Stomach smooth muscle (tissue), 2 donors: ENCODE measurements around the gene QPCT.
"Not testable (repeated sequence)": the region's sequence is repeated elsewhere in the genome, so short reads cannot be mapped to it uniquely, and the experiment has no call there.

ENCODE experiments used
- H3K27ac ChIP-seq: one replicate; pipeline ENCODE4 v1.7.0; 2013; ENCODE audit warnings: mild to moderate bottlenecking, low read length, inconsistent platforms
- H3K27me3 ChIP-seq, 2 donors: one replicate each; pipeline ENCODE4 v1.7.0; 2013; ENCODE audit warnings: low read length in 2 of 2; ENCODE audit not compliant: insufficient read depth in 2 of 2, control insufficient read depth in 1 of 2
- H3K36me3 ChIP-seq, 2 donors: one replicate each; pipeline ENCODE4 v1.7.0; 2013; ENCODE audit warnings: low read length in 2 of 2; ENCODE audit not compliant: control insufficient read depth in 2 of 2, insufficient read depth in 2 of 2
- H3K4me1 ChIP-seq: one replicate; pipeline ENCODE4 v1.7.0; 2013; ENCODE audit warnings: low read length; ENCODE audit not compliant: control insufficient read depth, insufficient read depth
- H3K4me3 ChIP-seq, 2 donors: one replicate each; pipeline ENCODE4 v1.7.0; 2013; ENCODE audit warnings: low read length in 2 of 2
- H3K9ac ChIP-seq, 2 donors: one replicate each; pipeline ENCODE4 v1.7.0; 2013; ENCODE audit warnings: low read length in 2 of 2, mild to moderate bottlenecking in 1 of 2
- H3K9me3 ChIP-seq, 2 donors: one replicate each; pipeline ENCODE4 v1.7.0; 2013; ENCODE audit warnings: low read length in 2 of 2; ENCODE audit not compliant: control insufficient read depth in 2 of 2
- donor health status: healthy.
- donor health status: Pancreatic carcinoma.

QPCT gene

DNA sequence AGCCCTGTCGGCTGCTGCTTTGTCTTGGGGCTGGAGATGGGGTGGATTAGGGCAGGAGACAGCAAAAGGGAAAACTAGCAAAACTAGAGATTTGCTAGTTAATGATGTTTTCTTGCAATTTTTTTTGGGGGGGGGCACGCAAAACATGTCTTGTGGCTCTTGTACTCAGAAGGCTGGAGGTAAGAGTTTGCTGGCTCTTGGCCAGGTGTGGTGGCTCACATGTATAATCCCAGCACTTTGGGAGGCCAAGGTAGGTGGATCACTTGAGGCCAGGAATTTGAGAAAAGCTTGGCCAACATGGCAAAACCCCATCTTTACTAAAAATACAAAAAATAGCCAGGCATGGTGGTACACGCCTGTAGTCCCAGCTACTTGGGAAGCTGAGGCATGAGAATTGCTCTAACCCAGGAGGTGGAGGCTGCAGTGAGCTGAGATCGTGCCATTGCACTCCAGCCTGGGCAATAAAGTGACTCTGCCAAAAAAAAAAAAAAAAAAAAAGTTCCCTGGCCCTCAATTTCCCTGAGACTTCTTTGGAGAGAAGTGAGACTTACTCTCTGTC, 69.6 kb downstream of the QPCT start:
- H3K9ac ChIP-seq, H3K27me3 ChIP-seq, H3K9me3 ChIP-seq, H3K4me3 ChIP-seq, H3K36me3 ChIP-seq: not testable (repeated sequence)
- Histone ChIP-seq H3K27ac (peak overlapping the region; percentile 49), H3K4me1 (peaks cover 11% of the 10 kb centered on the region)

- Histone ChIP-seq H3K4me1 (peaks cover 11% of the 10 kb centered on the region), H3K9ac (no peak overlapping the region), H3K4me3 (peak overlapping the region in 1 of 2 donors; percentile 47), H3K27ac (no peak overlapping the region), H3K36me3 (no peaks in the 10 kb centered on the region), H3K9me3 (no peaks in the 10 kb centered on the region), H3K27me3 (no peaks in the 10 kb centered on the region)
Observed at GRCh38 chr2:37414470-37414949, 70.1 kb downstream of the QPCT start.

- no peak overlapping the region for H3K27ac ChIP-seq
Observed at GRCh38 chr2:37415128-37415820, 70.8 kb downstream of the QPCT start.

GRCh38 chr2:37417321-37417720, 72.9 kb downstream of the QPCT start:
- Histone ChIP-seq H3K9ac (no peak overlapping the region), H3K27ac (no peak overlapping the region), H3K36me3 (no peaks in the 10 kb centered on the region), H3K4me1 (peaks cover 11% of the 10 kb centered on the region), H3K27me3 (no peaks in the 10 kb centered on the region), H3K4me3 (no peak overlapping the region), H3K9me3 (no peaks in the 10 kb centered on the region)

More at GRCh38 chr2:37415128-37415820, 70.8 kb downstream of the QPCT start:
- no peaks in the 10 kb centered on the region for H3K27me3 ChIP-seq
- no peaks in the 10 kb centered on the region for H3K36me3 ChIP-seq
- H3K9ac ChIP-seq = no peak overlapping the region
- H3K9me3 ChIP-seq = no peaks in the 10 kb centered on the region
- no peak overlapping the region for H3K4me3 ChIP-seq
- H3K4me1 ChIP-seq = peaks cover 11% of the 10 kb centered on the region

DNA sequence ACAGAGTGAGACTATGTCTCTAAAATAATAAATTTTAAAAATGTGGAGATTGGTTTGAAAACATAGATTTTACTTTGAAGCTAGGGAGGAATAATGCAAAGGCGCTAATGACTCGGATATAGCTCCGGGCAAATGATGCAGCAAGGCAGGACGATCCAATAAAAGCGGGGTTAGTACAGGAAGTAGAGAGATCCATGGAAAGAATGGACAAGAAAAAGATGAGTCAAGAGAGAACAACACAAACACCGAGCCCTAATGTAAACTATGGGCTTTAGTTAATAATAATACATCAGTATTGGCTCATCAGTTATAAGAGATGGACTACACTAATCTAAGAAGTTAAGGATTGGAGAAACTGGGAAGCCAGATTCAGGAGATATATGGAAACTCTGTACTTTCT, 74.5 kb downstream of the QPCT start:
- H3K27me3 ChIP-seq = no peaks in the 10 kb centered on the region
- no peak overlapping the region for H3K27ac ChIP-seq

GRCh38 chr2:37421686-37422085, 77.3 kb downstream of the QPCT start:
- no peak overlapping the region for H3K9ac ChIP-seq
- H3K27ac ChIP-seq = no peak overlapping the region

More for the DNA sequence above, 74.5 kb downstream of the QPCT start:
- Histone ChIP-seq H3K4me1 (peaks cover 4% of the 10 kb centered on the region), H3K9me3 (no peaks in the 10 kb centered on the region), H3K4me3 (no peak overlapping the region), H3K9ac (no peak overlapping the region), H3K36me3 (no peaks in the 10 kb centered on the region)

GRCh38 chr2:37422816-37423215, 78.4 kb downstream of the QPCT start:
- Histone ChIP-seq H3K27me3 (no peaks in the 10 kb centered on the region), H3K4me3 (no peak overlapping the region), H3K9ac (no peak overlapping the region), H3K4me1 (no peaks in the 10 kb centered on the region), H3K27ac (no peak overlapping the region), H3K9me3 (no peaks in the 10 kb centered on the region), H3K36me3 (no peaks in the 10 kb centered on the region)

More at GRCh38 chr2:37421686-37422085, 77.3 kb downstream of the QPCT start:
- Histone ChIP-seq H3K36me3 (no peaks in the 10 kb centered on the region), H3K4me1 (no peaks in the 10 kb centered on the region), H3K9me3 (no peaks in the 10 kb centered on the region), H3K4me3 (no peak overlapping the region), H3K27me3 (no peaks in the 10 kb centered on the region)
